CD4-positive, alpha-beta T cell (primary cell): Measurements from ENCODE around the gene B4GAT1. TPM values are rescaled to one million over a fixed set of nuclear protein-coding genes. Genes with fewer than 3 reads are reported as not detected.
"Not testable (repeated sequence)": the region's sequence is repeated elsewhere in the genome, so short reads cannot be mapped to it uniquely, and the experiment has no call there.

ENCODE experiments used
- ATAC-seq: fragments of 200-7000 bp; cut with Tn5 transposase; one replicate; pipeline ENCODE4 v1.10.0; 2022; ENCODE audit warnings: mild to moderate bottlenecking; ENCODE audit not compliant: poor library complexity
- CTCF ChIA-PET: fragments of 350-600 bp; sonication (Branson Sonifier 250); formaldehyde crosslinking; loops from one replicate; lab custom pipeline; 2021; ENCODE audit warnings: antibody characterized with exemption, inconsistent platforms; lab: Charles Lee
- POLR2A ChIA-PET: fragments of 350-600 bp; sonication (Branson Sonifier 250); formaldehyde crosslinking; loops from one replicate; lab custom pipeline; 2021; ENCODE audit warnings: antibody characterized with exemption, inconsistent platforms; lab: Charles Lee
- DNase-seq, 14 experiments: peaks; one replicate each; pipeline ENCODE4 v3.0.0-alpha.2; 2013 to 2020; ENCODE audit warnings: mixed read lengths in 2 of 14
- H3K27ac ChIP-seq, 2 donors: one replicate each; pipeline versions ENCODE4 v1.5.1 to v1.7.0; 2013; ENCODE audit warnings: low read length in 2 of 2, low read depth in 1 of 2, mild to moderate bottlenecking in 1 of 2
- H3K27me3 ChIP-seq, 2 experiments: 1 replicate in 1 of 2; 2 replicates in 1 of 2; pipeline versions ENCODE4 v1.6.1 to v1.7.0; 2013; ENCODE audit warnings: low read length in 2 of 2, control low read depth in 1 of 2, mild to moderate bottlenecking in 1 of 2, moderate library complexity in 1 of 2; ENCODE audit not compliant: insufficient read depth in 2 of 2, control insufficient read depth in 1 of 2
- H3K36me3 ChIP-seq: one replicate; pipeline ENCODE4 v1.6.1; 2013; ENCODE audit warnings: low read length, control low read depth; ENCODE audit not compliant: insufficient read depth
- H3K4me1 ChIP-seq: one replicate; pipeline ENCODE4 v1.6.1; 2013; ENCODE audit warnings: low read length, control low read depth; ENCODE audit not compliant: insufficient read depth
- H3K4me3 ChIP-seq: one replicate; pipeline ENCODE4 v1.5.1; 2013; ENCODE audit warnings: mild to moderate bottlenecking, low read length, moderate library complexity
- H3K9me3 ChIP-seq, 2 experiments: 1 replicate in 1 of 2; 2 replicates in 1 of 2; pipeline versions ENCODE4 v1.6.1 to v1.7.0; 2013; ENCODE audit warnings: low read length in 2 of 2, mild to moderate bottlenecking in 2 of 2, control low read depth in 1 of 2, moderate library complexity in 1 of 2; ENCODE audit not compliant: control insufficient read depth in 1 of 2, insufficient read depth in 1 of 2
- H3K27ac Mint-ChIP-seq: one replicate; pipeline ENCODE4 v1.8.0; 2020; ENCODE audit warnings: mixed read lengths
- H3K27me3 Mint-ChIP-seq: one replicate; pipeline ENCODE4 v1.8.0; 2021; ENCODE audit warnings: mixed read lengths
- H3K36me3 Mint-ChIP-seq: one replicate; pipeline ENCODE4 v1.8.0; 2021; ENCODE audit warnings: low read depth, mixed read lengths
- H3K4me1 Mint-ChIP-seq: one replicate; pipeline ENCODE4 v1.8.0; 2021; ENCODE audit warnings: low read depth, mixed read lengths
- H3K4me3 Mint-ChIP-seq: one replicate; pipeline ENCODE4 v1.8.0; 2020; ENCODE audit warnings: mild to moderate bottlenecking, mixed read lengths
- H3K9me3 Mint-ChIP-seq: one replicate; pipeline ENCODE4 v1.8.0; 2020; ENCODE audit warnings: mixed read lengths
- intact Hi-C, 2 experiments: fragments of 100-400 bp; cut with DNase I in 1 of 2; cut with micrococcal nuclease in 1 of 2; formaldehyde crosslinking; loops; one replicate each; pipeline versions ENCODE4 v1.15.1 to v1.9.0; 2023 to 2025; cut with DNase I, micrococcal nuclease
- total RNA-seq, 174 experiments: library from RNA in 2 of 174; stranded (reverse) in 2 of 174; gene quantifications; one replicate each; pipeline ENCODE4 v1.2.3 and lab custom pipeline; 2021 to 2026
- TF ChIP-seq, protein P1 (sequence below): fragments of 200-600 bp; IDR thresholded peaks from one replicate; pipeline ENCODE4 v1.8.0; 2022; ENCODE audit warnings: antibody characterized with exemption, mild to moderate bottlenecking

Gene B4GAT1
- total RNA-seq, 2 experiments from 2014 or later, result 1.9 to 2.0 TPM

DNA sequence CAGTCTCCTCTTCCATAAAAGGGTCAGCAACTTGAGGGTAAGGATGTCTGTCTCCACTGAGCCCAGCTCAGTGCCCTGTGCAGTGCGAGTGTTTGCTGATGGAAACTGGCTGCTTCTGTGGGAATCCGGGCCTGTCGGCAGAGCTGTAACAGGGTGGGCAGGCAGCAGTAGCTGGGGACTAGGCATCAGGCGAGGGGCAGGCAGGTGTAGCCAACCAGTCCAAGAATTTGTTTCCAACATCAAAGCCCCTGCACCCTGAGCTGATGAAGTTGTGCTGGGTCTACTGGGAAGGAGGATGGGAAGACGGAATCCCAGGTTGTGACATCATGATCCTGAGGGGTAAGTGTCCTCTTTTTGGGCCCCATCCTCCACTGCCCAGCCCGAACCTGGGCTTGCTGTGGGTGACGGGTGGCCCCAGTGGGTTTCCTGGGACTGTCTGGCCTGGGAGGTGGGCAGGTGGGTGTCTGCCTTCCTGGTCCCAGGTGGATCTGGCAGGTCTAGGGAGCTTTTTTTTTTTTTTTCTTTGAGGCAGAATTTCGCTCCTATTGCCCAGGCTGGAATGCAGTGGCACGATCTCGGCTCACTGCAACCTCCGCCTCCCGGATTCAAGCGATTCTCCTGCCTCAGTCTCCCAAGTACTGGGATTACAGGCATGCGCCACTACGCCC, 13.1 kb upstream of the B4GAT1 start:
- TF ChIP-seq, protein P1, sequence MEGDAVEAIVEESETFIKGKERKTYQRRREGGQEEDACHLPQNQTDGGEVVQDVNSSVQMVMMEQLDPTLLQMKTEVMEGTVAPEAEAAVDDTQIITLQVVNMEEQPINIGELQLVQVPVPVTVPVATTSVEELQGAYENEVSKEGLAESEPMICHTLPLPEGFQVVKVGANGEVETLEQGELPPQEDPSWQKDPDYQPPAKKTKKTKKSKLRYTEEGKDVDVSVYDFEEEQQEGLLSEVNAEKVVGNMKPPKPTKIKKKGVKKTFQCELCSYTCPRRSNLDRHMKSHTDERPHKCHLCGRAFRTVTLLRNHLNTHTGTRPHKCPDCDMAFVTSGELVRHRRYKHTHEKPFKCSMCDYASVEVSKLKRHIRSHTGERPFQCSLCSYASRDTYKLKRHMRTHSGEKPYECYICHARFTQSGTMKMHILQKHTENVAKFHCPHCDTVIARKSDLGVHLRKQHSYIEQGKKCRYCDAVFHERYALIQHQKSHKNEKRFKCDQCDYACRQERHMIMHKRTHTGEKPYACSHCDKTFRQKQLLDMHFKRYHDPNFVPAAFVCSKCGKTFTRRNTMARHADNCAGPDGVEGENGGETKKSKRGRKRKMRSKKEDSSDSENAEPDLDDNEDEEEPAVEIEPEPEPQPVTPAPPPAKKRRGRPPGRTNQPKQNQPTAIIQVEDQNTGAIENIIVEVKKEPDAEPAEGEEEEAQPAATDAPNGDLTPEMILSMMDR, result no peak
- Histone ChIP-seq H3K4me3 (no peak overlapping the region), H3K27ac (no peak overlapping the region), H3K9me3 (no peaks in the 10 kb centered on the region), H3K36me3 (peaks cover 8% of the 10 kb centered on the region), H3K4me1 (no peaks in the 10 kb centered on the region), H3K27me3 (no peaks in the 10 kb centered on the region)
- no peaks in the 10 kb centered on the region for H3K4me1 Mint-ChIP-seq
- H3K27me3 Mint-ChIP-seq, result no peaks in the 10 kb centered on the region
- intact Hi-C loops, result no loop called here
- ChIA-PET POLR2A (no interaction called here), CTCF (no interaction called here)
- no peak overlapping the region for H3K27ac Mint-ChIP-seq
- DNase-seq (no peak), ATAC-seq (no peak)
- H3K4me3 Mint-ChIP-seq, result no peak overlapping the region
- H3K9me3 Mint-ChIP-seq, result no peaks in the 10 kb centered on the region
- no peaks in the 10 kb centered on the region for H3K36me3 Mint-ChIP-seq

DNA sequence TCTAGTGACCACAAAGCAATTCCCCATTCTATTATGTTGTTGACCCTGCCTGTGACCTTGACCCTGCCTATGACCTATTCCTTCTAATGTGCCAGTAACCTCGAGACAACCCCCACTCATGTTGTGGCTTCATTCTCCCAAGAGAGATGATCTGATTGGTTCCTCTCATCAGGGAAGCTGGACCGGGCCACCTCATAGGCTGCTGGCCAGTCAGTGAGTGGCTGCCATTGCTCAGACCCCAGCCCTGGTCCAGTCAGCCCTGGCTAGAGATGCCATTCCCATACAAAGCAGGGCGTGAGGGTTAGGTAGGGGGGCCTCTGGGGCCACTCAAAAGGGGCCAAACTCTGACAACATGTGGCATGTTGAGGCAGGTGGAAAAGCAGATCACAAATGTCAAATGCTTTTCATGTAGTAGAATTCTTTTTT, 12.2 kb upstream of the B4GAT1 start:
- Mint-ChIP-seq H3K27ac (no peak overlapping the region), H3K4me1 (no peaks in the 10 kb centered on the region), H3K4me3 (no peak overlapping the region), H3K36me3 (no peaks in the 10 kb centered on the region), H3K9me3 (no peaks in the 10 kb centered on the region), H3K27me3 (no peaks in the 10 kb centered on the region)
- ATAC-seq (no peak), DNase-seq (no peak)
- TF ChIP-seq, protein P1, result no peak
- no peaks in the 10 kb centered on the region for H3K4me1 ChIP-seq
- POLR2A ChIA-PET, result no interaction called here
- intact Hi-C loops, result no loop called here
- H3K9me3 ChIP-seq, result no peaks in the 10 kb centered on the region
- CTCF ChIA-PET, result no interaction called here
- no peak overlapping the region for H3K4me3 ChIP-seq
- no peaks in the 10 kb centered on the region for H3K27me3 ChIP-seq
- H3K36me3 ChIP-seq, result peaks cover 8% of the 10 kb centered on the region
- H3K27ac ChIP-seq, result no peak overlapping the region

DNA sequence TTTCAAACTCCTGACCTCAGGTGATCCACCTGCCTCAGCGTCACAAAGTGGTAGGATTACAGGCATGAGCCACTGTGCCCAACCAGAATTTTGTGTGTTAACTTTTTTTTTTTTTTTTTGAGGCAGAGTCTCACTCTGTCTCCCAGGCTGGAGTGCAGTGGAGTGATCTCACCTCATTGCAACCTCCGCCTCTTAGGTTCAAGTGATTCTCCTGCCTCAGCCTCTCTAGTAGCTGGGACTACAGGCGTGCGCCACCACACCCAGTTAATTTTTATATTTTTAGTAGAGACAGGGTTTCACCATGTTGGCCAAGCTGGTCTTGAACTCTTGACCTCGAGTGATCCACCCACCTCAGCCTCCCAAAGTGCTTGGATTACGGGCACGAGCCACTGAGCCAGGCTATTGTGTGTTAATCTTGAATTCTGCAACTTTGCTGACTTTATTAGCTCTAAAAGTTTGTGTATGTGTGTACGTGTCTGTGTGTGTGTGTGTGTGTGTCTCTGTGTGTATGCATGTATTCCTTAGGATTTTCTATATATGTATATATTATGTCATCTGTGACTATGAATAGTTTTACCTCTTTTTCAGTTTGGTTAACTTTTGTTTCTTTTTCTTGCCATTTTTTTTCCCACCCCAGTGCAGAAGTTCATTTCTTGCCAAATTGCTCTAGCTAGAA, 3.3 kb upstream of the B4GAT1 start:
- intact Hi-C loops, DNase-seq, ATAC-seq, H3K4me3 Mint-ChIP-seq, H3K27ac Mint-ChIP-seq, H3K9me3 Mint-ChIP-seq, H3K36me3 ChIP-seq, H3K4me3 ChIP-seq, H3K27me3 ChIP-seq, H3K9me3 ChIP-seq, POLR2A ChIA-PET, H3K27me3 Mint-ChIP-seq, H3K27ac ChIP-seq: not testable (repeated sequence)
- Mint-ChIP-seq H3K36me3 (peaks cover 28% of the 10 kb centered on the region), H3K4me1 (peaks cover 23% of the 10 kb centered on the region)
- CTCF ChIA-PET, result interaction anchor here (0.7 to 1.0 kb wide), 2 partner anchors 35 to 113 kb away, joined by 3 read pairs; no protein-coding TSS in a partner anchor
- H3K4me1 ChIP-seq, result peaks cover 31% of the 10 kb centered on the region
